AG04449 (cell line): ENCODE results near the gene NDUFS5.
"Not testable (repeated sequence)": the region's sequence is repeated elsewhere in the genome, so short reads cannot be mapped to it uniquely, and the experiment has no call there.

Experiments used
- CTCF ChIA-PET: fragments of 350-600 bp; formaldehyde crosslinking; extraction: SDS; loops from one replicate; lab custom pipeline; 2021; ENCODE audit warnings: antibody characterized with exemption; lab: Yijun Ruan, JAX
- POLR2A ChIA-PET: fragments of 400-600, 350-600 bp; formaldehyde crosslinking; extraction: SDS; loops from one replicate; lab custom pipeline; 2020; ENCODE audit warnings: antibody characterized with exemption, inconsistent platforms; lab: Yijun Ruan, JAX
- DNase-seq: peaks from one replicate; pipeline ENCODE4 v3.0.0-alpha.2; 2010; ENCODE audit warnings: low read depth, low spot score
- H3K4me3 ChIP-seq: 2 replicates; pipeline ENCODE4 v1.5.1; 2011; ENCODE audit warnings: low read depth, mild to moderate bottlenecking, control low read depth, low read length
- CTCF ChIP-seq: IDR thresholded peaks from one replicate; pipeline ENCODE4 v1.5.1; 2011; ENCODE audit warnings: mild to moderate bottlenecking, moderate library complexity, low read length, control low read depth, inconsistent platforms; ENCODE audit not compliant: insufficient read depth; ENCODE audit errors: missing control alignments

NDUFS5 gene

GRCh38 chr1:39061951-39062350, 35.8 kb downstream of the NDUFS5 start:
- ChIA-PET POLR2A (no interaction called here), CTCF (no interaction called here)
- no peak for DNase-seq
- no peak overlapping the region for H3K4me3 ChIP-seq
- TF ChIP-seq CTCF, result no peak

- DNase-seq, result no peak
- POLR2A ChIA-PET, result no interaction called here
- TF ChIP-seq CTCF, result no peak
- H3K4me3 ChIP-seq, result no peak overlapping the region
- CTCF ChIA-PET, result no interaction called here
Measured at GRCh38 chr1:39063191-39063590, 37.0 kb downstream of the NDUFS5 start.

GRCh38 chr1:39063775-39064174, 37.6 kb downstream of the NDUFS5 start:
- POLR2A ChIA-PET, result no interaction called here
- TF ChIP-seq CTCF, result no peak
- no peak overlapping the region for H3K4me3 ChIP-seq
- DNase-seq, result no peak
- CTCF ChIA-PET, result no interaction called here

GRCh38 chr1:39065542-39065941, 39.4 kb downstream of the NDUFS5 start:
- POLR2A ChIA-PET, result no interaction called here

GRCh38 chr1:39068227-39068626, 42.1 kb downstream of the NDUFS5 start:
- H3K4me3 ChIP-seq, POLR2A ChIA-PET, CTCF ChIA-PET, DNase-seq: not testable (repeated sequence)

More at GRCh38 chr1:39065542-39065941, 39.4 kb downstream of the NDUFS5 start:
- TF ChIP-seq CTCF, result no peak
- H3K4me3 ChIP-seq, result no peak overlapping the region
- DNase-seq, result no peak
- CTCF ChIA-PET, result no interaction called here

- CTCF ChIA-PET, result interaction anchor here (0.6 kb wide), 1 partner anchor 13 kb away, joined by 3 read pairs; no protein-coding TSS in a partner anchor
- H3K4me3 ChIP-seq, POLR2A ChIA-PET, DNase-seq: not testable (repeated sequence)
Measured at GRCh38 chr1:39071557-39071956, 45.4 kb downstream of the NDUFS5 start.

GRCh38 chr1:39076127-39076798, 50.1 kb downstream of the NDUFS5 start:
- no peak for DNase-seq
- ChIA-PET CTCF (interaction anchor here (3.1 to 4.8 kb wide), 2 partner anchors 11 to 16 kb away, joined by 13 to 19 read pairs; no protein-coding TSS in a partner anchor), POLR2A (interaction anchor here (0.9 kb wide), 1 partner anchor 15 kb away, joined by 3 read pairs; no protein-coding TSS in a partner anchor)
- TF ChIP-seq CTCF, result no peak
- no peak overlapping the region for H3K4me3 ChIP-seq
